Spleen (tissue), 11 donors: ENCODE results near the gene PNPLA6. TPM values are rescaled to one million over a fixed set of nuclear protein-coding genes. Genes with fewer than 3 reads are reported as not detected.

ENCODE experiments used
- DNase-seq: peaks from one replicate; pipeline ENCODE4 v3.0.0-alpha.2; 2020
- H3K27ac ChIP-seq, 8 donors: fragments of 200-600 bp; sonication (generic) in 7 of 8; 1 replicate in 4 of 8; 2 replicates in 4 of 8; pipeline versions ENCODE4 v1.5.0 to v1.8.0; 2016 to 2021; ENCODE audit warnings: inconsistent platforms in 4 of 8, mild to moderate bottlenecking in 4 of 8, moderate library complexity in 1 of 8
- H3K27me3 ChIP-seq, 7 donors: fragments of 200-600 bp; sonication (generic) in 6 of 7; replicated peaks in 1 of 7; 1 replicate in 4 of 7; 2 replicates in 3 of 7; pipeline versions ENCODE4 v1.5.0 to v1.8.0; 2016 to 2021; ENCODE audit warnings: inconsistent platforms in 3 of 7, mild to moderate bottlenecking in 1 of 7
- H3K36me3 ChIP-seq, 6 donors: fragments of 200-600 bp; sonication (generic) in 5 of 6; 1 replicate in 4 of 6; 2 replicates in 2 of 6; pipeline versions ENCODE4 v1.5.0 to v1.8.0; 2016 to 2021; ENCODE audit warnings: inconsistent platforms in 2 of 6
- H3K4me1 ChIP-seq, 6 donors: fragments of 200-600 bp; sonication (generic) in 5 of 6; 1 replicate in 3 of 6; 2 replicates in 3 of 6; pipeline versions ENCODE4 v1.5.0 to v1.8.0; 2016 to 2021; ENCODE audit warnings: inconsistent platforms in 3 of 6
- H3K4me3 ChIP-seq, 8 donors: fragments of 200-600 bp; sonication (generic) in 7 of 8; 1 replicate in 4 of 8; 2 replicates in 4 of 8; pipeline versions ENCODE4 v1.5.0 to v1.8.0; 2016 to 2021; ENCODE audit warnings: inconsistent platforms in 4 of 8, mild to moderate bottlenecking in 4 of 8, moderate library complexity in 2 of 8
- H3K9me3 ChIP-seq, 8 donors: fragments of 200-600 bp; sonication (generic) in 7 of 8; 1 replicate in 4 of 8; 2 replicates in 4 of 8; pipeline versions ENCODE4 v1.5.0 to v1.8.0; 2016 to 2021; ENCODE audit warnings: inconsistent platforms in 4 of 8
- CTCF ChIP-seq, 11 experiments: fragments of 200-600 bp in 7 of 11; fragments of 450-650 bp in 4 of 11; sonication (generic) in 4 of 11; IDR thresholded peaks in 8 of 11; conservative IDR thresholded peaks in 3 of 11; 1 replicate in 7 of 11; 2 replicates in 4 of 11; pipeline versions ENCODE4 v1.4.0 to v1.8.0; 2016 to 2021; ENCODE audit warnings: antibody characterized with exemption in 11 of 11, inconsistent platforms in 4 of 11, mild to moderate bottlenecking in 1 of 11
- POLR2A ChIP-seq, 3 donors: fragments of 450-650 bp; IDR thresholded peaks; one replicate each; pipeline ENCODE4 v1.5.1; 2017; ENCODE audit warnings: antibody characterized with exemption in 3 of 3, mild to moderate bottlenecking in 1 of 3
- POLR2AphosphoS5 ChIP-seq, 3 donors: sonication (generic); formaldehyde crosslinking; IDR thresholded peaks; one replicate each; pipeline ENCODE4 v1.5.1; 2017; ENCODE audit warnings: antibody characterized with exemption in 3 of 3
- WGBS, 5 donors: extraction: QIAGEN DNeasy Blood & Tissue Kit in 3 of 5; methylation state at CpG; one replicate each; pipeline versions ENCODE4 v1.1.5 to v1.1.7; 2013 to 2018; 5-methylcytosine and 5-hydroxymethylcytosine counted together
- intact Hi-C: fragments of 100-400 bp; cut with DNase I; formaldehyde crosslinking; loops from one replicate; pipeline ENCODE4 v1.15.0; 2023; ENCODE audit warnings: low total_unique reads
- polyA plus RNA-seq, 3 donors: library from polyadenylated mRNA; stranded (reverse); fragments of 200-250 nt; gene quantifications; one replicate each; pipeline ENCODE4 v1.2.1, GENCODE V29; 2013
- small RNA-seq, 4 donors: library from RNA; depleted of rRNA; stranded (forward); fragments of <200 nt; gene quantifications; one replicate each; pipeline ENCODE3, GENCODE V24; 2016
- total RNA-seq, 7 donors: library from RNA; depleted of rRNA in 3 of 7; stranded (reverse); fragments of >200 nt in 3 of 7; fragmentation: NEBNext Ultra II Directional in 4 of 7; extraction: Animal tissue kit (Norgen Biotek cat#: 25700) in 4 of 7; gene quantifications; one replicate each; pipeline versions ENCODE4 v1.1.0 to v1.2.1, GENCODE V29; 2016 to 2021
- donor health status: healthy with polysubstance abuse.
- donor health status: DM: no; HTN: no; CAD: no; lungs with moderate emphysema.
- donor health status: DM: no; HTN: no; CAD: no.
- donor health status: Bipolar disorder and iron deficiency.
- donor health status: healthy.
- donor health status: DM: no; HTN: no; CAD: no.
- donor health status: DM: yes; HTN: yes; CAD: no.

PNPLA6 gene
- total and polyA plus RNA-seq, 10 donors: 51.0 to 225 (median 146) TPM

- no peak overlapping the region for H3K27ac ChIP-seq
- H3K4me3 ChIP-seq: no peak overlapping the region
- intact Hi-C loops: no loop called here
- no peaks in the 10 kb centered on the region for H3K4me1 ChIP-seq
- H3K36me3 ChIP-seq: no peaks in the 10 kb centered on the region
- TF ChIP-seq POLR2A (IDR thresholded peaks at IDR 0.05): no peak
- no peak for TF ChIP-seq POLR2AphosphoS5 (IDR thresholded peaks at IDR 0.05)
- no peak for TF ChIP-seq CTCF (IDR thresholded peaks at IDR 0.05 in 8 of 11, conservative IDR thresholded peaks at IDR 0.05 in 3 of 11)
- 62 to 85% (median 69%) methylated on average over 9 to 10 of the region's 10 CpGs for WGBS, 5 donors
- H3K27me3 ChIP-seq: peaks cover 0 to 33% (median 0%) of the 10 kb centered on the region in 7 donors
- no peak for DNase-seq
- no peaks in the 10 kb centered on the region for H3K9me3 ChIP-seq
Observed at GRCh38 chr19:7607212-7607873, 71.8 kb downstream of the PNPLA6 start.

GRCh38 chr19:7607874-7608560 lies 72.5 kb downstream of the PNPLA6 start:
- Histone ChIP-seq H3K36me3 (no peaks in the 10 kb centered on the region), H3K9me3 (no peaks in the 10 kb centered on the region), H3K27me3 (peaks cover 0 to 30% (median 0%) of the 10 kb centered on the region in 7 donors), H3K4me3 (no peak overlapping the region), H3K4me1 (no peaks in the 10 kb centered on the region), H3K27ac (no peak overlapping the region)
- TF ChIP-seq CTCF (IDR thresholded peaks at IDR 0.05 in 8 of 11, conservative IDR thresholded peaks at IDR 0.05 in 3 of 11) (no peak), POLR2A (IDR thresholded peaks at IDR 0.05) (no peak)
- WGBS, 5 donors: 89 to 95% (median 92%) methylated on average over 22 to 25 of the region's 25 CpGs
- no peak for DNase-seq
- intact Hi-C loops: no loop called here

GRCh38 chr19:7610491-7611240 lies 75.1 kb downstream of the PNPLA6 start:
- TF ChIP-seq POLR2AphosphoS5 (IDR thresholded peaks at IDR 0.05) (no peak), CTCF (IDR thresholded peaks at IDR 0.05 in 8 of 11, conservative IDR thresholded peaks at IDR 0.05 in 3 of 11) (no peak), POLR2A (IDR thresholded peaks at IDR 0.05) (no peak)
- no peaks in the 10 kb centered on the region for H3K9me3 ChIP-seq
- H3K27me3 ChIP-seq: peaks cover 0 to 16% (median 0%) of the 10 kb centered on the region in 7 donors
- no peaks in the 10 kb centered on the region for H3K36me3 ChIP-seq
- H3K4me3 ChIP-seq: no peak overlapping the region
- H3K4me1 ChIP-seq: no peaks in the 10 kb centered on the region
- WGBS, 5 donors: 73 to 89% (median 81%) methylated on average over 20 to 31 of the region's 31 CpGs
- intact Hi-C loops: no loop called here
- no peak for DNase-seq
- H3K27ac ChIP-seq: no peak overlapping the region

Small RNAs within 50 kb of the gene (small RNA-seq; reads per million reads assigned to genes)
- 0 reads per million in 4 donors for gene AC008878.2

Other genes starting within 250 kb of the PNPLA6 start
- 100 to 1,000 TPM; 202 to 467 (median 368) TPM for gene INSR, start 241.3 kb upstream of the PNPLA6 start, total RNA-seq
- gene INSR, start 241.3 kb upstream of the PNPLA6 start, polyA plus RNA-seq: 10 to 100 TPM in 2 of 3 donors, 1 to 10 TPM in 1; 7.6 to 21.5 (median 20.7) TPM
- 10 to 100 TPM; 60.2 to 79.8 (median 71.1) TPM for gene ARHGEF18, start 186.8 kb upstream of the PNPLA6 start, total RNA-seq
- 10 to 100 TPM; 24.3 to 56.9 (median 38.1) TPM for gene ARHGEF18, start 186.8 kb upstream of the PNPLA6 start, polyA plus RNA-seq
- gene PEX11G, start 46.7 kb upstream of the PNPLA6 start, total RNA-seq: 1 to 10 TPM; 2.3 to 9.6 (median 5.2) TPM
- 1 to 10 TPM; 3.4 to 7.8 (median 4.0) TPM for gene PEX11G, start 46.7 kb upstream of the PNPLA6 start, polyA plus RNA-seq
- gene ZNF358, start 19.6 kb upstream of the PNPLA6 start, total RNA-seq: 10 to 100 TPM; 22.8 to 50.5 (median 43.6) TPM
- 10 to 100 TPM; 23.8 to 44.6 (median 30.6) TPM for gene ZNF358, start 19.6 kb upstream of the PNPLA6 start, polyA plus RNA-seq
- 100 to 1,000 TPM in 6 of 7 donors, 10 to 100 TPM in 1; 76.9 to 166 (median 131) TPM for gene MCOLN1, start 13.1 kb upstream of the PNPLA6 start, total RNA-seq
- gene MCOLN1, start 13.1 kb upstream of the PNPLA6 start, polyA plus RNA-seq: 100 to 1,000 TPM in 1 of 3 donors, 10 to 100 TPM in 2; 25.1 to 106 (median 68.5) TPM
- gene CAMSAP3, start 60.1 kb downstream of the PNPLA6 start, total RNA-seq: 1 to 10 TPM in 3 of 7 donors, under 1 TPM in 4; 0.28 to 1.5 (median 0.85) TPM
- gene CAMSAP3, start 60.1 kb downstream of the PNPLA6 start, polyA plus RNA-seq: under 1 TPM; 0.52 to 0.77 (median 0.76) TPM
- 10 to 100 TPM; 37.2 to 52.2 (median 41.4) TPM for gene XAB2, start 93.8 kb downstream of the PNPLA6 start, total RNA-seq
- gene XAB2, start 93.8 kb downstream of the PNPLA6 start, polyA plus RNA-seq: 10 to 100 TPM; 31.8 to 49.0 (median 48.3) TPM
- 10 to 100 TPM in 6 of 7 donors, 1 to 10 TPM in 1; 8.7 to 94.5 (median 77.3) TPM for gene PET100, start 94.1 kb downstream of the PNPLA6 start, total RNA-seq
- 100 to 1,000 TPM; 111 to 130 (median 125) TPM for gene PET100, start 94.1 kb downstream of the PNPLA6 start, polyA plus RNA-seq
- 1 to 10 TPM in 6 of 7 donors, not detected in 1; 1.5 to 2.7 (median 2.0) TPM for gene PCP2, start 98.0 kb downstream of the PNPLA6 start, total RNA-seq
- gene PCP2, start 98.0 kb downstream of the PNPLA6 start, polyA plus RNA-seq: 1 to 10 TPM; 2.5 to 5.9 (median 3.5) TPM
- 100 to 1,000 TPM; 144 to 455 (median 185) TPM for gene STXBP2, start 101.4 kb downstream of the PNPLA6 start, total RNA-seq
- 100 to 1,000 TPM in 1 of 3 donors, 10 to 100 TPM in 2; 58.8 to 198 (median 94.4) TPM for gene STXBP2, start 101.4 kb downstream of the PNPLA6 start, polyA plus RNA-seq
- gene RETN, start 133.3 kb downstream of the PNPLA6 start, total RNA-seq: 10 to 100 TPM in 4 of 7 donors, 1 to 10 TPM in 3; 5.4 to 44.0 (median 12.4) TPM
- gene RETN, start 133.3 kb downstream of the PNPLA6 start, polyA plus RNA-seq: 10 to 100 TPM; 26.0 to 60.6 (median 51.1) TPM
- 10 to 100 TPM; 12.9 to 95.6 (median 28.7) TPM for gene MCEMP1, start 141.4 kb downstream of the PNPLA6 start, total RNA-seq
- gene MCEMP1, start 141.4 kb downstream of the PNPLA6 start, polyA plus RNA-seq: 10 to 100 TPM in 2 of 3 donors, 1 to 10 TPM in 1; 3.9 to 23.7 (median 11.7) TPM
- gene TRAPPC5, start 145.1 kb downstream of the PNPLA6 start, total RNA-seq: 10 to 100 TPM; 47.2 to 88.5 (median 77.4) TPM
- 100 to 1,000 TPM in 2 of 3 donors, 10 to 100 TPM in 1; 94.3 to 159 (median 128) TPM for gene TRAPPC5, start 145.1 kb downstream of the PNPLA6 start, polyA plus RNA-seq
- gene FCER2, start 166.4 kb downstream of the PNPLA6 start, total RNA-seq: 100 to 1,000 TPM in 1 of 7 donors, 10 to 100 TPM in 6; 26.4 to 121 (median 47.0) TPM
- gene FCER2, start 166.4 kb downstream of the PNPLA6 start, polyA plus RNA-seq: 100 to 1,000 TPM in 2 of 3 donors, 10 to 100 TPM in 1; 48.0 to 108 (median 105) TPM
- 1 to 10 TPM in 3 of 7 donors, under 1 TPM in 3, not detected in 1; 0.34 to 4.0 (median 0.88) TPM for gene CLEC4G, start 196.4 kb downstream of the PNPLA6 start, total RNA-seq
- gene CLEC4G, start 196.4 kb downstream of the PNPLA6 start, polyA plus RNA-seq: 1 to 10 TPM in 2 of 3 donors, under 1 TPM in 1; 0.50 to 1.3 (median 1.0) TPM
- 10 to 100 TPM in 2 of 7 donors, 1 to 10 TPM in 5; 1.1 to 22.2 (median 2.2) TPM for gene CD209, start 211.8 kb downstream of the PNPLA6 start, total RNA-seq
- under 1 TPM; 0.42 to 0.56 (median 0.46) TPM for gene CD209, start 211.8 kb downstream of the PNPLA6 start, polyA plus RNA-seq
- 1 to 10 TPM in 1 of 7 donors, under 1 TPM in 1, not detected in 5; 0.89 to 3.3 TPM for gene CLEC4M, start 227.5 kb downstream of the PNPLA6 start, total RNA-seq
- under 1 TPM in 2 of 3 donors, not detected in 1; 0.12 to 0.26 TPM for gene CLEC4M, start 227.5 kb downstream of the PNPLA6 start, polyA plus RNA-seq